Measurements from ENCODE around the gene A1BG. TPM values are rescaled to one million over a fixed set of nuclear protein-coding genes. Genes with fewer than 3 reads are reported as not detected.

A1BG gene
- total RNA-seq, 1 experiment from 2014 or later = 1.9 TPM

GRCh38 chr19:58400916-58401839 lies 47.9 kb upstream of the A1BG start:
- Histone ChIP-seq H3K27me3 (ENCODE audit: low read length) (no peaks in the 10 kb centered on the region), H3K4me2 (ENCODE audit: low read length) (peak overlapping the region; percentile 95), H3F3A (ENCODE audit: low read length, unreplicated experiment) (no peaks in the 10 kb centered on the region), H3K79me2 (ENCODE audit: low read length) (peaks cover 6% of the 10 kb centered on the region), H4K20me1 (ENCODE audit: low read length) (no peaks in the 10 kb centered on the region), H3K27ac (ENCODE audit: low read length) (no peak overlapping the region), H3K9me3 (ENCODE audit: low read length) (no peaks in the 10 kb centered on the region), H3K36me3 (ENCODE audit: low read depth, low read length) (no peaks in the 10 kb centered on the region), H3K9me2 (replicated peaks; ENCODE audit: low read length) (no peaks in the 10 kb centered on the region), H3K4me1 (ENCODE audit: insufficient read depth, low read length) (peaks cover 15% of the 10 kb centered on the region), H3K9ac (ENCODE audit: low read length) (peak overlapping the region; percentile 79), H2AFZ (ENCODE audit: low read length) (peak overlapping the region; percentile 80), H3K4me3 (ENCODE audit: low read length) (peak overlapping the region; percentile 84)
- ATAC-seq = peak; percentile 93
- no peak for TF ChIP-seq EZH2phosphoT487 (IDR thresholded peaks at IDR 0.05; ENCODE audit: borderline replicate concordance, low read length)
- 0 out of 2 replicates have a peak, but pooled peaks have one; percentile 21 for TF ChIP-seq CTCF (conservative IDR thresholded peaks at IDR 0.05; ENCODE audit: low read depth, low read length)
- no peak for TF ChIP-seq EZH2 (IDR thresholded peaks at IDR 0.05; ENCODE audit: low read length, unreplicated experiment)
- BruUV-seq (replicated peaks) = TSS peak; percentile 47
- intact Hi-C loops (cut with micrococcal nuclease) = loop anchor here (5.0 kb wide), 1 partner anchor 74 kb away; the partner anchor contains the start of gene ZSCAN22
- POLR2A ChIA-PET (ENCODE audit: unreplicated experiment) = no interaction called here
- DNase-seq = peak; percentile 100
- CTCF ChIA-PET = no interaction called here

- Histone ChIP-seq H2AFZ (ENCODE audit: low read length) (peak overlapping the region; percentile 74), H3K9me2 (replicated peaks; ENCODE audit: low read length) (no peaks in the 10 kb centered on the region), H3K79me2 (ENCODE audit: low read length) (peaks cover 6% of the 10 kb centered on the region), H3K9me3 (ENCODE audit: low read length) (no peaks in the 10 kb centered on the region), H4K20me1 (ENCODE audit: low read length) (no peaks in the 10 kb centered on the region), H3K27ac (ENCODE audit: low read length) (no peak overlapping the region), H3K36me3 (ENCODE audit: low read depth, low read length) (no peaks in the 10 kb centered on the region), H3K9ac (ENCODE audit: low read length) (peak overlapping the region; percentile 46), H3F3A (ENCODE audit: low read length, unreplicated experiment) (no peaks in the 10 kb centered on the region), H3K4me1 (ENCODE audit: insufficient read depth, low read length) (peaks cover 21% of the 10 kb centered on the region), H3K4me3 (ENCODE audit: low read length) (peak overlapping the region; percentile 64), H3K4me2 (ENCODE audit: low read length) (peak overlapping the region; percentile 87), H3K27me3 (ENCODE audit: low read length) (no peaks in the 10 kb centered on the region)
- intact Hi-C loops (cut with micrococcal nuclease) = loop anchor here (5.0 kb wide), 1 partner anchor 73 kb away; the partner anchor contains the start of gene ZSCAN22
- ATAC-seq (peak; percentile 14; the same call in 1 of the 2 replicates), DNase-seq (no peak)
- ChIA-PET POLR2A (ENCODE audit: unreplicated experiment) (interaction anchor here (0.6 kb wide), 1 partner anchor 12 kb away, joined by 5 read pairs; no protein-coding TSS in a partner anchor), CTCF (no interaction called here)
- BruUV-seq (replicated peaks) = no TSS peak
- TF ChIP-seq EZH2 (IDR thresholded peaks at IDR 0.05; ENCODE audit: low read length, unreplicated experiment) (no peak), CTCF (conservative IDR thresholded peaks at IDR 0.05; ENCODE audit: low read depth, low read length) (no peak), EZH2phosphoT487 (IDR thresholded peaks at IDR 0.05; ENCODE audit: borderline replicate concordance, low read length) (no peak)
Observed at GRCh38 chr19:58400316-58400915, 47.1 kb upstream of the A1BG start.

Data from PC-3 (cell line).